Activated T-helper 17 cell treated with anti-CD3 and anti-CD28 coated beads, Interleukin-2, amount 50 U/mL, for 72 hours (primary cell): ENCODE results near the gene SMU1. TPM values are rescaled to one million over a fixed set of nuclear protein-coding genes. Genes with fewer than 3 reads are reported as not detected.
A peak's percentile ranks its signal among the peaks of the same experiment; 100 is the strongest.
"Not testable (repeated sequence)": the region's sequence is repeated elsewhere in the genome, so short reads cannot be mapped to it uniquely, and the experiment has no call there.

ENCODE experiments used
- ATAC-seq: fragments of 150-1000 bp; cut with Tn5 transposase; replicated peaks from 2 replicates; pipeline ENCODE4 v1.10.0; 2021; ENCODE audit warnings: mild to moderate bottlenecking, moderate library complexity
- H3K27ac Mint-ChIP-seq: one replicate; pipeline ENCODE4 v1.8.0; 2022; ENCODE audit warnings: mixed read lengths
- H3K27me3 Mint-ChIP-seq: one replicate; pipeline ENCODE4 v1.8.0; 2022; ENCODE audit warnings: mixed read lengths
- H3K36me3 Mint-ChIP-seq: one replicate; pipeline ENCODE4 v1.8.0; 2022; ENCODE audit warnings: low read depth, mild to moderate bottlenecking, mixed read lengths
- H3K4me1 Mint-ChIP-seq: one replicate; pipeline ENCODE4 v1.8.0; 2022; ENCODE audit warnings: mixed read lengths
- H3K4me3 Mint-ChIP-seq: one replicate; pipeline ENCODE4 v1.8.0; 2022; ENCODE audit warnings: mild to moderate bottlenecking, mixed read lengths
- H3K9me3 Mint-ChIP-seq: one replicate; pipeline ENCODE4 v1.8.0; 2022; ENCODE audit warnings: mixed read lengths
- total RNA-seq, 2 donors: library from RNA; stranded (reverse); gene quantifications; one replicate each; pipeline ENCODE4 v1.2.3, GENCODE V29; 2022

Gene SMU1
- total RNA-seq, 2 donors from 2014 or later = 24.2 to 30.9 TPM

- no peaks in the 10 kb centered on the region for H3K27me3 Mint-ChIP-seq
- H3K4me3 Mint-ChIP-seq = peak overlapping the region; percentile 99
- H3K36me3 Mint-ChIP-seq = peaks cover 79% of the 10 kb centered on the region
- ATAC-seq = no peak
- peaks cover 39% of the 10 kb centered on the region for H3K4me1 Mint-ChIP-seq
- peak overlapping the region; percentile 89 for H3K27ac Mint-ChIP-seq
- no peaks in the 10 kb centered on the region for H3K9me3 Mint-ChIP-seq
These were observed 52.8 kb downstream of the SMU1 start for GRCh38 chr9:33023661-33024060.

DNA sequence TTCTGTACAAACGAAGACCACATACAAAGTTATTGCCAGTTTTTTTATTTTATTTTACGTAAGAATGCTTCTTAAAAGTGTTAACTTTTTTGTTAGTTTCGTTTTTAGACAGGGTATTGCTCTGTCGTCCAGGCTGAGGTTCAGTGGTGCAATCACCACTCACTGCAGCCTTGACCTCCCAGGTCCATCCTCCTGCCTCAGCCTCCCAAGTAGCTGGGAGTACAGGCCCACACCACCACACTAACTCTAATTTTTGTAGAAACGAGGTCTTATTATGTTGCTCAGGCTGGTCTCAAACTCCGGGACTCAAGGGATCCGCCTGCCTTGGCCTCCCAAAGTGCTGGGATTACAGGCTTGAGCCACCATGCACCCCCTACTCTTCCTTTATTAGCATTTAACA is 53.7 kb downstream of the SMU1 start:
- Mint-ChIP-seq H3K4me1 (peaks cover 34% of the 10 kb centered on the region), H3K27ac (peak overlapping the region; percentile 89)
- ATAC-seq = no peak

DNA sequence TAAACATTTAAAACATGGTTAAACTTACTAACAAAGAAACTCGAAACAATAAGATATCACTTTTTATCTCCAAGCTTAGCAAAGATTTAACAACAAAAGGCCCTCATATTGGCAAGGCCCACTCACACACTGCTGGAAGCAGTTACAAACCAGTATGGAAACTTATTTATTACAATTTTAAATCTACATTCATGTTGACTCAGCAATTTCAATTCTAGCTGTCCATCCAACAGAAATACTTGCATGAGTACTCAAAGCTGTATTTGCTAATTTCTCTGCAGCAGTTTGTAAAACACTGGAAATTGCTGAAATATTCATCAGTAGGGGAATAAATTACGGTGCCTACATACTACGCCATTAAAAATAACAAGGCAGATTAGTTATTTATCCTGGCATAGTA is 54.2 kb downstream of the SMU1 start:
- no peak for ATAC-seq
- H3K4me1 Mint-ChIP-seq = peaks cover 33% of the 10 kb centered on the region
- peaks cover 69% of the 10 kb centered on the region for H3K36me3 Mint-ChIP-seq
- peak overlapping the region; percentile 89 for H3K27ac Mint-ChIP-seq
- H3K27me3 Mint-ChIP-seq = no peaks in the 10 kb centered on the region
- H3K9me3 Mint-ChIP-seq = no peaks in the 10 kb centered on the region
- H3K4me3 Mint-ChIP-seq = peak overlapping the region; percentile 99

More for the DNA sequence above, 53.7 kb downstream of the SMU1 start:
- Mint-ChIP-seq H3K36me3 (peaks cover 73% of the 10 kb centered on the region), H3K9me3 (no peaks in the 10 kb centered on the region), H3K27me3 (no peaks in the 10 kb centered on the region), H3K4me3 (peak overlapping the region; percentile 99)

DNA sequence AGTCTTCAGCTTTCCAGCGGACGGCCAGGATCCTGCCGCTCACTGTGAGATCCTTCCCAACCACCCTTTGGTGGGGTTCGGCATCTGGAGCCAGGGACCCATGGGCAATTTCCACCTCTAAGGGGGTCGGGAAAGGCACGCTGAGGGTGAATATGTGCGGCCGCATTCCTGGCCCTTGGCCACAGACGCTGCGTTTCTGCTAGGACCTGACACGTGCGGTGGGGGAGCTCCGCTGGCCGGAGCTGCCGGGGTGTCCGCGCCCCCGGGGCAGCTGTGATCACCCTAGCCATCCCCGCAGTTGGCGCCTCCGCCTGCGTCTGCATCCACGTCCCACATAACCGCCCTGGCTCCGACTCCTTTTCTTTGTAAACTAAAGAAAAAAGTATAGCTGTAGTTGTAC is 56.7 kb downstream of the SMU1 start:
- Mint-ChIP-seq H3K4me1 (peaks cover 22% of the 10 kb centered on the region), H3K27me3 (no peaks in the 10 kb centered on the region)

GRCh38 chr9:33017283-33018041 is 59.0 kb downstream of the SMU1 start:
- ATAC-seq = no peak
- Mint-ChIP-seq H3K27ac (no peak overlapping the region), H3K4me1 (peaks cover 11% of the 10 kb centered on the region), H3K36me3 (peaks cover 32% of the 10 kb centered on the region), H3K27me3 (no peaks in the 10 kb centered on the region), H3K4me3 (no peak overlapping the region), H3K9me3 (no peaks in the 10 kb centered on the region)

More for the DNA sequence above, 56.7 kb downstream of the SMU1 start:
- Mint-ChIP-seq H3K27ac (no peak overlapping the region), H3K4me3 (no peak overlapping the region), H3K36me3 (peaks cover 49% of the 10 kb centered on the region), H3K9me3 (no peaks in the 10 kb centered on the region)
- ATAC-seq = no peak

- Mint-ChIP-seq H3K4me1 (peaks cover 5% of the 10 kb centered on the region), H3K27me3 (no peaks in the 10 kb centered on the region), H3K9me3 (no peaks in the 10 kb centered on the region), H3K27ac (no peak overlapping the region), H3K36me3 (peaks cover 13% of the 10 kb centered on the region), H3K4me3 (no peak overlapping the region)
- ATAC-seq = no peak
These were observed 61.8 kb downstream of the SMU1 start for GRCh38 chr9:33014665-33015014.

- peaks cover 5% of the 10 kb centered on the region for H3K4me1 Mint-ChIP-seq
- no peak overlapping the region for H3K27ac Mint-ChIP-seq
- H3K9me3 Mint-ChIP-seq = no peaks in the 10 kb centered on the region
- no peak overlapping the region for H3K4me3 Mint-ChIP-seq
- H3K36me3 Mint-ChIP-seq = peaks cover 13% of the 10 kb centered on the region
- no peak for ATAC-seq
- no peaks in the 10 kb centered on the region for H3K27me3 Mint-ChIP-seq
These were observed 62.4 kb downstream of the SMU1 start for GRCh38 chr9:33013962-33014664.

GRCh38 chr9:33012328-33013069 is 64.0 kb downstream of the SMU1 start:
- H3K4me1 Mint-ChIP-seq = peaks cover 5% of the 10 kb centered on the region

GRCh38 chr9:33011831-33012230 is 64.6 kb downstream of the SMU1 start:
- no peak for ATAC-seq
- Mint-ChIP-seq H3K9me3 (no peaks in the 10 kb centered on the region), H3K4me3 (no peak overlapping the region), H3K4me1 (peaks cover 5% of the 10 kb centered on the region), H3K27ac (no peak overlapping the region), H3K27me3 (no peaks in the 10 kb centered on the region), H3K36me3 (peaks cover 5% of the 10 kb centered on the region)

More at GRCh38 chr9:33012328-33013069, 64.0 kb downstream of the SMU1 start:
- peaks cover 5% of the 10 kb centered on the region for H3K36me3 Mint-ChIP-seq
- H3K4me3 Mint-ChIP-seq = no peak overlapping the region
- H3K9me3 Mint-ChIP-seq = no peaks in the 10 kb centered on the region
- ATAC-seq = no peak
- H3K27ac Mint-ChIP-seq = no peak overlapping the region
- H3K27me3 Mint-ChIP-seq = no peaks in the 10 kb centered on the region

- Mint-ChIP-seq H3K4me3 (no peak overlapping the region), H3K27me3 (no peaks in the 10 kb centered on the region), H3K36me3 (no peaks in the 10 kb centered on the region), H3K9me3 (no peaks in the 10 kb centered on the region), H3K4me1 (peaks cover 5% of the 10 kb centered on the region), H3K27ac (no peak overlapping the region)
- ATAC-seq = no peak
These were observed 68.7 kb downstream of the SMU1 start for GRCh38 chr9:33007755-33008154.

DNA sequence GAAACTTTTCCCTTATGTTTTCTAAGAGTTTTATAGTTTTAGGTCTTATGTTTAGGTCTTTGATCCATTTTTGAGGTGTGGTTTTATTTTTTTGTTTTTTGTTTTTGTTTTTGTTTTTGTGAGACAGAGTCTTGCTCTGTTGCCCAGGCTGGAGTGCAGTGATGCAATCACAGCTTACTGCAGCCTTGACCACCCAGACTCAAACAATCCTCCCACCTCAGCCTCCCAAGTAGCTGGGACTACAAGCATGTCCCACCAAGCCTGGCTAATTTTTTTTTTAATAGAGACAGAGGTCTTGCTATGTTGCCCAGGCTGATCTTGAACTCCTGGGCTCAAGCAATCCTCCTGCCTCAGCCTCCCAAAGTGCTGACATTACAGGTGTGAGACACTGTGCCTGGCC is 71.1 kb downstream of the SMU1 start:
- not testable (repeated sequence) for H3K4me3 Mint-ChIP-seq, ATAC-seq, H3K4me1 Mint-ChIP-seq, H3K27me3 Mint-ChIP-seq, H3K27ac Mint-ChIP-seq, H3K9me3 Mint-ChIP-seq
- H3K36me3 Mint-ChIP-seq = peaks cover 11% of the 10 kb centered on the region

- Mint-ChIP-seq H3K4me1 (peaks cover 39% of the 10 kb centered on the region), H3K4me3 (peak overlapping the region; percentile 98), H3K36me3 (peaks cover 50% of the 10 kb centered on the region), H3K27ac (peak overlapping the region; percentile 99)
- ATAC-seq, H3K27me3 Mint-ChIP-seq, H3K9me3 Mint-ChIP-seq: not testable (repeated sequence)
These were observed 75.8 kb downstream of the SMU1 start for GRCh38 chr9:33000682-33001055.

- Mint-ChIP-seq H3K27me3 (no peaks in the 10 kb centered on the region), H3K4me3 (no peak overlapping the region), H3K4me1 (peaks cover 30% of the 10 kb centered on the region), H3K36me3 (peaks cover 98% of the 10 kb centered on the region), H3K9me3 (no peaks in the 10 kb centered on the region), H3K27ac (no peak overlapping the region)
- no peak for ATAC-seq
These were observed 83.8 kb downstream of the SMU1 start for GRCh38 chr9:32992595-32993238.

DNA sequence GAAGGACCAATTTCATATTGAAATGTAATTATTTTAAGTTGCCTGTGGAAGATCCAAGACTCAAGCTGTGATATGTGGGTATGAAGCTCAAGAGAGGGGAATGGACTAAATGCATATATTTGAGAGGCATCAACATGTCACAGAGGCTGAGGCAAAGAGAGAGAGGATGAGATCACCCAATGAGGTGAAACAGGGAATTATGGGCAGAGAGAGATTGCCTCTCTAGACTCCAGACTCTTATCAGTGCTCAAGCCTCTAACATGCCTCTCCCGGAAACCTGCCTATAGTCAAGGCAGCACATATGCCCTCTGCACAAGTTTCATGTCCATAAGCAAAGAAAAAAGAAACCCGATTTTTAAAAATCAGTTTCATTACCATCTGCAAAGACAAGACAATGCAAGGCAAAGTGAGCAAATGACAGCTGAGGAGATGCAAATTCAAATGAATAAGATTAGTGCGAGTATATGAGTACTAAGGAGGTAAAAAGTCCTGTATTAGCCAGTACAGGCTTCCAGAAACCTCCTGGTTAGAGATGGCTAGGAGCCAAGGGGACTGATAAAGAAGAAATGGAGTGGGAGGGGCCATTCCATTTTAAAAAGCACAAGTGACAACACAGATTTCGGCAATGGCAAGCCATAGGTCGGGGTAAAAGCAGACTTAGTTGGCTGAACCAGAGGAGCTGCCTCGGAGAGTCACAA is 84.4 kb downstream of the SMU1 start:
- ATAC-seq = no peak
- H3K36me3 Mint-ChIP-seq = peaks cover 98% of the 10 kb centered on the region
- H3K27ac Mint-ChIP-seq = peak overlapping the region; percentile 27
- peaks cover 23% of the 10 kb centered on the region for H3K4me1 Mint-ChIP-seq
- H3K9me3 Mint-ChIP-seq = no peaks in the 10 kb centered on the region
- no peak overlapping the region for H3K4me3 Mint-ChIP-seq
- no peaks in the 10 kb centered on the region for H3K27me3 Mint-ChIP-seq
